SK-N-SH (cell line): Measurements from ENCODE around the gene CSNK2A2. TPM values are rescaled to one million over a fixed set of nuclear protein-coding genes. Genes with fewer than 3 reads are reported as not detected.
A peak's percentile ranks its signal among the peaks of the same experiment; 100 is the strongest.

Experiments
- CTCF ChIA-PET: fragments of 300-600, 350-600 bp; formaldehyde crosslinking; extraction: SDS; loops from one replicate; lab custom pipeline; 2021; lab: Yijun Ruan, JAX
- POLR2A ChIA-PET: fragments of 350-600 bp; sonication (Branson Sonifier 250); formaldehyde crosslinking; extraction: SDS; loops from one replicate; lab custom pipeline; 2020; ENCODE audit warnings: antibody characterized with exemption, inconsistent platforms; lab: Yijun Ruan, JAX
- DNase-seq: peaks from one replicate; pipeline ENCODE4 v3.0.0; 2012
- H2AFZ ChIP-seq: fragments of 200-600 bp; sonication (generic); 2 replicates; pipeline ENCODE4 v1.8.1; 2016; ENCODE audit warnings: antibody characterized with exemption, mild to moderate bottlenecking, low read depth
- H3F3A ChIP-seq: fragments of 200-600 bp; sonication (generic); replicated peaks from 2 replicates; pipeline ENCODE3; 2016; ENCODE audit warnings: antibody characterized with exemption, mild to moderate bottlenecking; ENCODE audit not compliant: insufficient read depth
- H3K27ac ChIP-seq, 2 experiments: fragments of 200-500 bp in 1 of 2; fragments of 200-600 bp in 1 of 2; sonication (Bioruptor generic) in 1 of 2; sonication (generic), shearing (Covaris generic) in 1 of 2; 2 replicates each; pipeline versions ENCODE4 v1.5.1 to v1.6.1; 2014 to 2016; ENCODE audit warnings: low read depth in 2 of 2, inconsistent platforms in 1 of 2, low read length in 1 of 2, mild to moderate bottlenecking in 1 of 2, mixed read lengths in 1 of 2
- H3K27me3 ChIP-seq: fragments of 200-600 bp; sonication (generic), shearing (Covaris generic); 2 replicates; pipeline ENCODE4 v1.6.1; 2016; ENCODE audit warnings: mixed run types; ENCODE audit not compliant: insufficient read depth
- H3K36me3 ChIP-seq, 2 experiments: fragments of 200-500 bp in 1 of 2; fragments of 200-600 bp in 1 of 2; sonication (Bioruptor generic) in 1 of 2; sonication (generic) in 1 of 2; replicated peaks in 1 of 2; 2 replicates each; pipeline versions ENCODE3 to v1.5.1; 2014 to 2016; ENCODE audit warnings: low read length in 1 of 2, mild to moderate bottlenecking in 1 of 2; ENCODE audit not compliant: insufficient read depth in 2 of 2, control insufficient read depth in 1 of 2
- H3K4me1 ChIP-seq, 2 experiments: fragments of 200-500 bp in 1 of 2; fragments of 200-600 bp in 1 of 2; sonication (Bioruptor generic) in 1 of 2; sonication (generic), shearing (Covaris generic) in 1 of 2; 2 replicates each; pipeline versions ENCODE4 v1.5.1 to v1.6.1; 2014 to 2016; ENCODE audit warnings: low read depth in 1 of 2, low read length in 1 of 2, mixed run types in 1 of 2; ENCODE audit not compliant: insufficient read depth in 2 of 2, control insufficient read depth in 1 of 2
- H3K4me2 ChIP-seq: fragments of 200-600 bp; sonication (generic), shearing (Covaris generic); 2 replicates; pipeline ENCODE4 v1.6.1; 2017; ENCODE audit warnings: mixed run types
- H3K4me3 ChIP-seq, 2 experiments: fragments of 200-500 bp in 1 of 2; fragments of 200-600 bp in 1 of 2; sonication (Bioruptor generic) in 1 of 2; sonication (generic), shearing (Covaris generic) in 1 of 2; 2 replicates each; pipeline versions ENCODE4 v1.5.1 to v1.8.1; 2014 to 2016; ENCODE audit warnings: low read depth in 2 of 2, inconsistent platforms in 1 of 2, low read length in 1 of 2, mild to moderate bottlenecking in 1 of 2, mixed read lengths in 1 of 2, moderate library complexity in 1 of 2
- H3K79me2 ChIP-seq: fragments of 200-600 bp; sonication (generic); 2 replicates; pipeline ENCODE4 v1.8.1; 2017; ENCODE audit warnings: mild to moderate bottlenecking; ENCODE audit not compliant: insufficient read depth
- H3K9ac ChIP-seq: fragments of 200-600 bp; sonication (generic); 2 replicates; pipeline ENCODE4 v1.6.1; 2017; ENCODE audit warnings: mixed run types
- H3K9me2 ChIP-seq: fragments of 200-600 bp; sonication (generic); 2 replicates; pipeline ENCODE4 v1.6.1; 2017; ENCODE audit warnings: mixed run types
- H3K9me3 ChIP-seq: fragments of 200-600 bp; sonication (generic); 2 replicates; pipeline ENCODE4 v1.6.1; 2017; ENCODE audit warnings: mixed run types, mild to moderate bottlenecking, moderate library complexity
- H4K20me1 ChIP-seq: fragments of 200-600 bp; sonication (generic); 2 replicates; pipeline ENCODE4 v1.6.1; 2017; ENCODE audit warnings: mild to moderate bottlenecking, mixed run types; ENCODE audit not compliant: insufficient read depth
- CTCF ChIP-seq: fragments of 200-600 bp; sonication (generic); IDR thresholded peaks from 2 replicates; pipeline ENCODE4 v1.6.1; 2017; ENCODE audit warnings: antibody characterized with exemption, mild to moderate bottlenecking, moderate library complexity
- EZH2phosphoT487 ChIP-seq: fragments of 200-600 bp; sonication (generic); IDR thresholded peaks from 2 replicates; pipeline ENCODE4 v1.6.1; 2017; ENCODE audit warnings: low read depth, mixed run types, mild to moderate bottlenecking, antibody characterized with exemption, moderate library complexity, borderline replicate concordance
- FOXJ3 ChIP-seq: sonication (generic); formaldehyde crosslinking; IDR thresholded peaks from 2 replicates; pipeline ENCODE4 v1.5.1; 2020; ENCODE audit warnings: mild to moderate bottlenecking, missing genetic modification reagents
- GABPA ChIP-seq: IDR thresholded peaks from 2 replicates; pipeline ENCODE4 v1.4.0; 2012; ENCODE audit warnings: low read depth, mild to moderate bottlenecking
- NFIC ChIP-seq: IDR thresholded peaks from 2 replicates; pipeline ENCODE4 v1.4.0; 2012; ENCODE audit warnings: borderline replicate concordance
- NRF1 ChIP-seq: IDR thresholded peaks from 2 replicates; pipeline ENCODE4 v1.6.1; 2012; ENCODE audit warnings: low read depth, mild to moderate bottlenecking, low read length
- RAD21 ChIP-seq: IDR thresholded peaks from 2 replicates; pipeline ENCODE4 v1.6.1; 2012; ENCODE audit warnings: mild to moderate bottlenecking, low read length
- REST ChIP-seq: IDR thresholded peaks from 2 replicates; pipeline ENCODE4 v1.6.1; 2012; ENCODE audit warnings: mild to moderate bottlenecking, low read depth, low read length, moderate library complexity
- SIN3A ChIP-seq: IDR thresholded peaks from 2 replicates; pipeline ENCODE4 v1.6.1; 2012; ENCODE audit warnings: low read depth, mild to moderate bottlenecking, low read length, moderate library complexity, borderline replicate concordance
- SMC3 ChIP-seq: IDR thresholded peaks from 2 replicates; pipeline ENCODE4 v1.6.1; 2012; ENCODE audit warnings: low read depth, low read length, improper control_type of control experiment
- TAF1 ChIP-seq: IDR thresholded peaks from 2 replicates; pipeline ENCODE4 v1.6.1; 2012; ENCODE audit warnings: low read depth, mild to moderate bottlenecking, low read length, moderate library complexity, borderline replicate concordance
- YY1 ChIP-seq: IDR thresholded peaks from 2 replicates; pipeline ENCODE4 v1.4.0; 2012; ENCODE audit warnings: low read depth, mild to moderate bottlenecking
- WGBS: methylation state at CpG from one replicate; pipeline ENCODE4 v1.1.6; 2017; ENCODE audit warnings: low lambda C conversion rate; 5-methylcytosine and 5-hydroxymethylcytosine counted together
- polyA plus RNA-seq, 3 experiments: library from polyadenylated mRNA; depleted of rRNA; stranded (reverse); fragments of >200 nt; gene quantifications; 2 replicates each; pipeline ENCODE4 v1.2.3, GENCODE V29; 2012
- TF ChIP-seq, protein P1 (sequence below): IDR thresholded peaks from 2 replicates; pipeline ENCODE4 v1.4.0; 2012; ENCODE audit warnings: low read depth
- TF ChIP-seq, protein P2 (sequence below): IDR thresholded peaks from 2 replicates; pipeline ENCODE4; 2012
- TF ChIP-seq, protein P3 (sequence below): IDR thresholded peaks from 2 replicates; pipeline ENCODE4 v1.4.0; 2012; ENCODE audit warnings: low read depth, borderline replicate concordance

The CSNK2A2 gene
- polyA plus RNA-seq, 1 of the 3 experiments (the other 2 are of a cell fraction), result 25.8 TPM

DNA sequence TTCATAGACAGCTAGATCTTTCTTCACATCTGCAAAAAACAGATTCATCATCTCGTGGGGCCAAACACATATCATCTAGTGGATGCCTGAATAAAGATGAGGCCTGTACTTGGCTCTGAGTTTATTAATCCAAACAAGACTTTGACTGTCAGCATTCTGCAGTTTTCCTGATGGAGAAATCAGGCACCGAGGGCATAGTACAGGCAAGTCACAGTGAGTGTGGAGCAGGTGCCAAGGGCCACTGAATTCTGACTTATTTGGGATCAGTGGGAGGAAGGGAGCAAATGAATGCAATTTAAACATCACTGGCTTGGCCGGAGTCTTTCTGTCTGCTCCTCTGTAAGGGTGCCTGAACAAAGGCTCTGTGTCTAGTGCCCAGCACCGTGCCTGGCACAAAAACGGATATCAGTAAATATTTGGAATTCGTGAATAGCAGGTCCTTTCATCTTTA lies 69.7 kb downstream of the CSNK2A2 start:
- WGBS, result 4% methylated on average over 6 of the region's 6 CpGs
- TF ChIP-seq EZH2phosphoT487 (no peak), NRF1 (no peak), REST (no peak), SIN3A (no peak), FOXJ3 (no peak), YY1 (no peak), CTCF (no peak), RAD21 (no peak), SMC3 (no peak), GABPA (no peak), NFIC (no peak), TAF1 (no peak)
- TF ChIP-seq, protein P1, sequence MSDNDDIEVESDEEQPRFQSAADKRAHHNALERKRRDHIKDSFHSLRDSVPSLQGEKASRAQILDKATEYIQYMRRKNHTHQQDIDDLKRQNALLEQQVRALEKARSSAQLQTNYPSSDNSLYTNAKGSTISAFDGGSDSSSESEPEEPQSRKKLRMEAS, result no peak
- TF ChIP-seq, protein P2, sequence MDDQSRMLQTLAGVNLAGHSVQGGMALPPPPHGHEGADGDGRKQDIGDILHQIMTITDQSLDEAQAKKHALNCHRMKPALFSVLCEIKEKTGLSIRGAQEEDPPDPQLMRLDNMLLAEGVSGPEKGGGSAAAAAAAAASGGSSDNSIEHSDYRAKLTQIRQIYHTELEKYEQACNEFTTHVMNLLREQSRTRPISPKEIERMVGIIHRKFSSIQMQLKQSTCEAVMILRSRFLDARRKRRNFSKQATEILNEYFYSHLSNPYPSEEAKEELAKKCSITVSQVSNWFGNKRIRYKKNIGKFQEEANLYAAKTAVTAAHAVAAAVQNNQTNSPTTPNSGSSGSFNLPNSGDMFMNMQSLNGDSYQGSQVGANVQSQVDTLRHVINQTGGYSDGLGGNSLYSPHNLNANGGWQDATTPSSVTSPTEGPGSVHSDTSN, result no peak
- TF ChIP-seq, protein P3, sequence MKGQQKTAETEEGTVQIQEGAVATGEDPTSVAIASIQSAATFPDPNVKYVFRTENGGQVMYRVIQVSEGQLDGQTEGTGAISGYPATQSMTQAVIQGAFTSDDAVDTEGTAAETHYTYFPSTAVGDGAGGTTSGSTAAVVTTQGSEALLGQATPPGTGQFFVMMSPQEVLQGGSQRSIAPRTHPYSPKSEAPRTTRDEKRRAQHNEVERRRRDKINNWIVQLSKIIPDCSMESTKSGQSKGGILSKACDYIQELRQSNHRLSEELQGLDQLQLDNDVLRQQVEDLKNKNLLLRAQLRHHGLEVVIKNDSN, result no peak
- peak overlapping the region in 1 of 2 experiments; percentile 94; a peak in 2 of 4 replicates for H3K27ac ChIP-seq
- peaks cover 7% of the 10 kb centered on the region for H3F3A ChIP-seq
- H3K4me2 ChIP-seq, result peak overlapping the region; percentile 78
- ChIA-PET CTCF (interaction anchor here (0.7 to 6.5 kb wide), 13 partner anchors 11 to 229 kb away, joined by 3 to 91 read pairs (median 6); partner anchors contain the start of gene MMP15), POLR2A (interaction anchor here (1.0 to 1.5 kb wide), 3 partner anchors 18 to 107 kb away, joined by 3 to 4 read pairs (median 3); no protein-coding TSS in a partner anchor)
- no peak overlapping the region for H2AFZ ChIP-seq
- H3K9me2 ChIP-seq, result no peaks in the 10 kb centered on the region
- no peak for DNase-seq
- H3K9ac ChIP-seq, result peak overlapping the region; percentile 92
- H3K27me3 ChIP-seq, result no peaks in the 10 kb centered on the region
- H3K4me3 ChIP-seq, result peak overlapping the region; percentile 90 to 92
- H3K36me3 ChIP-seq, result no peaks in the 10 kb centered on the region
- peaks cover 57% of the 10 kb centered on the region for H3K79me2 ChIP-seq
- peaks cover 49% of the 10 kb centered on the region for H4K20me1 ChIP-seq
- H3K9me3 ChIP-seq, result no peaks in the 10 kb centered on the region
- peaks cover 11 to 34% of the 10 kb centered on the region in 2 experiments; a peak in 3 of 4 replicates for H3K4me1 ChIP-seq
